ENCODE data around the gene ENTPD6. TPM values are rescaled to one million over a fixed set of nuclear protein-coding genes. Genes with fewer than 3 reads are reported as not detected.

ENTPD6 gene
- total and polyA plus RNA-seq, 5 donors: 102 to 146 (median 129) TPM

DNA sequence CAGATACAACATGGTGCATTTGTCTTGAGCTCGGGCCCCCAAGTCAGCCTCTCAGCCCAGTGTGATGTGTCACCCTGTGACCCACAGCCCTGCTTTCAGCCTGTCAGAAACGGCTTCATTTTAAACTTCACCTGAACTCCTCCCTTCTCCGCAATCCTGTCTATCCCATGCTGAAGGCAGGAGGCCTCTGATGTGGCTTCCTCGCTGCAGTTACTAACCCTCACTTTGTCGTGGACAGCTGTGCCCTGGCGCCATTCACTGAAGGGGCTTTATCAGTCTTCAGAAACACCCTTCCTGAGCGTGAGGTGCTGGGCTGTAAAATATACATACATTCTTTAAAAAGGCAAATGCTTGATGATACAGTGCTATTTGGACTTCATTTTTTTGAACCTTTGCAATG lies 7.9 kb upstream of the ENTPD6 start:
- Histone ChIP-seq H3K27ac (ENCODE audit: low read length) (no peak overlapping the region), H3K27me3 (ENCODE audit: control insufficient read depth, insufficient read depth) (no peaks in the 10 kb centered on the region), H3K9me3 (ENCODE audit: control insufficient read depth, low read length) (no peaks in the 10 kb centered on the region), H3K4me3 (ENCODE audit: low read length) (no peak overlapping the region), H3K4me1 (ENCODE audit: control insufficient read depth, insufficient read depth, low read length) (peaks cover 7% of the 10 kb centered on the region)
- DNase-seq: no peak
- intact Hi-C loops (cut with DNase I): loop anchor here in 1 of 4 donors (10.0 kb wide), 1 partner anchor 217 kb away; the partner anchor contains the start of gene GINS1
- 38% methylated on average over 7 of the region's 7 CpGs for WGBS
- peak in 1 of 2 donors; percentile 50 for ATAC-seq

GRCh38 chr20:25188218-25188617 lies 7.3 kb upstream of the ENTPD6 start:
- Histone ChIP-seq H3K4me1 (ENCODE audit: control insufficient read depth, insufficient read depth, low read length) (peaks cover 7% of the 10 kb centered on the region), H3K27ac (ENCODE audit: low read length) (no peak overlapping the region)
- WGBS: 74% methylated on average over 1 of the region's 1 CpG

GRCh38 chr20:25191051-25191450 lies 4.5 kb upstream of the ENTPD6 start:
- H3K27me3 ChIP-seq (ENCODE audit: control insufficient read depth, insufficient read depth): no peaks in the 10 kb centered on the region
- DNase-seq (peak; percentile 58 to 87 (median 80)), ATAC-seq (peak in 1 of 2 donors; percentile 50)
- H3K27ac ChIP-seq (ENCODE audit: low read length): peak overlapping the region; percentile 91
- 24% methylated on average over 1 of the region's 1 CpG for WGBS
- H3K9me3 ChIP-seq (ENCODE audit: control insufficient read depth, low read length): no peaks in the 10 kb centered on the region
- H3K4me3 ChIP-seq (ENCODE audit: low read length): no peak overlapping the region
- peaks cover 7% of the 10 kb centered on the region for H3K4me1 ChIP-seq (ENCODE audit: control insufficient read depth, insufficient read depth, low read length)
- intact Hi-C loops (cut with DNase I): loop anchor here in 2 of 4 donors (10.0 kb wide), 3 partner anchors 64 to 196 kb away; partner anchors contain the start of gene APMAP (in 1 of the 2)

More at GRCh38 chr20:25188218-25188617, 7.3 kb upstream of the ENTPD6 start:
- intact Hi-C loops (cut with DNase I): loop anchor here in 1 of 4 donors (10.0 kb wide), 1 partner anchor 217 kb away; the partner anchor contains the start of gene GINS1
- Histone ChIP-seq H3K4me3 (ENCODE audit: low read length) (no peak overlapping the region), H3K27me3 (ENCODE audit: control insufficient read depth, insufficient read depth) (no peaks in the 10 kb centered on the region), H3K9me3 (ENCODE audit: control insufficient read depth, low read length) (no peaks in the 10 kb centered on the region)
- ATAC-seq (no peak), DNase-seq (no peak)

DNA sequence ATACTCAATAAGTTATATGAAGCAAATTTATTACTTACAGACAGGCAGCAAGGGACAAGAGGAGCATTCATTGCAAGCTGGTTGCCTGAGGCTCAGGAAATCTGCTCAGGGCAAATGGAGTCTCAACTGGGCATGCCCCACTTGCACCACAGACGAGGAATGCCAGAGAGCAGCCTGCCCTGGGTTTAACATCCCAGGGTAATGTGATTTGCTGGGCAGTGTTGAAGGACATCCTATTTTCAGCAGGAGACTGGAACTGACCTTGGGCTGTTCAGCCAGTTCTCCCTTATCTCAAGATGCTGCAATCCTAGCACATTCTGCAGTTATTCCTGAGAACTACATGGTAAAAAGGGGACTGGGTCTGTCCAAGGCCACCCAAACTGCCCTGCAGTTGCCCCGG lies 3.8 kb upstream of the ENTPD6 start:
- WGBS: 25% methylated on average over 2 of the region's 2 CpGs
- Histone ChIP-seq H3K4me3 (ENCODE audit: low read length) (no peak overlapping the region), H3K27ac (ENCODE audit: low read length) (peak overlapping the region; percentile 95), H3K9me3 (ENCODE audit: control insufficient read depth, low read length) (no peaks in the 10 kb centered on the region), H3K27me3 (ENCODE audit: control insufficient read depth, insufficient read depth) (no peaks in the 10 kb centered on the region), H3K4me1 (ENCODE audit: control insufficient read depth, insufficient read depth, low read length) (peaks cover 7% of the 10 kb centered on the region)
- DNase-seq: peak in 1 of 3 donors; percentile 68
- peak; percentile 25 to 56 for ATAC-seq
- intact Hi-C loops (cut with DNase I): loop anchor here in 2 of 4 donors (10.0 kb wide), 3 partner anchors 63 to 197 kb away; partner anchors contain the start of gene APMAP (in 1 of the 2)

GRCh38 chr20:25193843-25194242 lies 1.7 kb upstream of the ENTPD6 start:
- intact Hi-C loops (cut with DNase I): loop anchor here in 2 of 4 donors (10.0 kb wide), 3 partner anchors 61 to 199 kb away; partner anchors contain the start of gene APMAP (in 1 of the 2)
- ATAC-seq (no peak), DNase-seq (no peak)
- no peaks in the 10 kb centered on the region for H3K9me3 ChIP-seq (ENCODE audit: control insufficient read depth, low read length)
- H3K4me3 ChIP-seq (ENCODE audit: low read length): no peak overlapping the region
- peaks cover 13% of the 10 kb centered on the region for H3K4me1 ChIP-seq (ENCODE audit: control insufficient read depth, insufficient read depth, low read length)
- WGBS: 53% methylated on average over 2 of the region's 2 CpGs
- H3K27me3 ChIP-seq (ENCODE audit: control insufficient read depth, insufficient read depth): no peaks in the 10 kb centered on the region
- no peak overlapping the region for H3K27ac ChIP-seq (ENCODE audit: low read length)

- intact Hi-C loops (cut with DNase I): loop anchor here in 2 of 4 donors (10.0 kb wide), 3 partner anchors 60 to 200 kb away; partner anchors contain the start of gene APMAP (in 1 of the 2)
- Histone ChIP-seq H3K9me3 (ENCODE audit: control insufficient read depth, low read length) (no peaks in the 10 kb centered on the region), H3K27me3 (ENCODE audit: control insufficient read depth, insufficient read depth) (no peaks in the 10 kb centered on the region), H3K4me1 (ENCODE audit: control insufficient read depth, insufficient read depth, low read length) (peaks cover 17% of the 10 kb centered on the region), H3K4me3 (ENCODE audit: low read length) (no peak overlapping the region), H3K27ac (ENCODE audit: low read length) (no peak overlapping the region)
- ATAC-seq: no peak
- peak in 2 of 3 donors; percentile 36 to 67 for DNase-seq
- 90% methylated on average over 18 of the region's 18 CpGs for WGBS
Measured at GRCh38 chr20:25194333-25194972, 1.1 kb upstream of the ENTPD6 start.

DNA sequence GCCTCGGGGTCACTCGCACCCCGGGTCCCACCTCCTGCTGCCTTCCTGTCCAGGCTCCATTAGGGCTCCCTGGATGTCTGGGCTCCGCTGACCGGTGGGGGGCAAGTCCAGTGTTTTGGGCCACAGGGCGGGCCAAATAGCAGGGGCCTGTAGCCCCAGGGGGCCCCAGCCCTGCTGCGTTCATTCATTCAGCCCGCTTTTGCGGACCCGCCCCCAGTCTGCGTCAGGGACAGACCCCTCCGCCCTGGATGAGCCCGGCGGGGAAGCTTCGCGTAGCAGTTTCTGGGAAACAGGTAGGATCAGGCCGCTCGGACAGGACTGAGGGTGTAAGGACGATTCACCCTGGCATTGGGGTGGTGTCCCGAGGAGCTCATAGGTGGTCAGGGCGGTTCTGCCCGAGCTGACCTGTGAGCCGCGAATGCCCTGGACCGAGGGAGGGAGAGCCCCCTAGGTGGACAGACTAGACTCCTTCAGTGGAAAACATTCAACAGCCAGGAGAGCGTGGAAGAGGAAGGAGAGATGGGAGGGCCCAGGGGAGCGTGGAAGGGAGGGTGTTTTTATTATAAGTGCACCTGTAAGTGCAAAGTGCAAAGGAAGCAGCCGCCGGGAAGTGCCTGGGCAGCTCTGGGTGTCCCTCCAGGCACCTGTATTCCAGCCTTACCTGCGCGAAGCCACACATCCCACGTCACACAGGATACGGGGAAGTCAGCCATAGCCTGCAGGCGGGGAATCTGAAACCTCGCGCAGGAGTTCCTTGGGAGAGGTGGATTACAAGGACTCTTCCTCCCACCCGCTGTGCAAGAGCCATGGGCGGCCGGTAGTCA lies 662 bp downstream of the ENTPD6 start:
- Histone ChIP-seq H3K27ac (ENCODE audit: low read length) (peak overlapping the region; percentile 37), H3K4me1 (ENCODE audit: control insufficient read depth, insufficient read depth, low read length) (peaks cover 14% of the 10 kb centered on the region), H3K27me3 (ENCODE audit: control insufficient read depth, insufficient read depth) (no peaks in the 10 kb centered on the region), H3K4me3 (ENCODE audit: low read length) (peak overlapping the region; percentile 78), H3K9me3 (ENCODE audit: control insufficient read depth, low read length) (no peaks in the 10 kb centered on the region)
- peak; percentile 0 to 3 for ATAC-seq
- DNase-seq: peak in 2 of 3 donors; percentile 55 to 80
- WGBS: 6% methylated on average over 39 of the region's 39 CpGs
- intact Hi-C loops (cut with DNase I): loop anchor here in 3 of 4 donors (5.0 to 10.0 kb wide), 4 partner anchors 51 to 201 kb away; partner anchors contain the start of genes PYGB (in 2 of the 3) and APMAP (in 1 of the 3)

GRCh38 chr20:25196786-25197120 lies 1.2 kb downstream of the ENTPD6 start:
- peaks cover 11% of the 10 kb centered on the region for H3K4me1 ChIP-seq (ENCODE audit: control insufficient read depth, insufficient read depth, low read length)

DNA sequence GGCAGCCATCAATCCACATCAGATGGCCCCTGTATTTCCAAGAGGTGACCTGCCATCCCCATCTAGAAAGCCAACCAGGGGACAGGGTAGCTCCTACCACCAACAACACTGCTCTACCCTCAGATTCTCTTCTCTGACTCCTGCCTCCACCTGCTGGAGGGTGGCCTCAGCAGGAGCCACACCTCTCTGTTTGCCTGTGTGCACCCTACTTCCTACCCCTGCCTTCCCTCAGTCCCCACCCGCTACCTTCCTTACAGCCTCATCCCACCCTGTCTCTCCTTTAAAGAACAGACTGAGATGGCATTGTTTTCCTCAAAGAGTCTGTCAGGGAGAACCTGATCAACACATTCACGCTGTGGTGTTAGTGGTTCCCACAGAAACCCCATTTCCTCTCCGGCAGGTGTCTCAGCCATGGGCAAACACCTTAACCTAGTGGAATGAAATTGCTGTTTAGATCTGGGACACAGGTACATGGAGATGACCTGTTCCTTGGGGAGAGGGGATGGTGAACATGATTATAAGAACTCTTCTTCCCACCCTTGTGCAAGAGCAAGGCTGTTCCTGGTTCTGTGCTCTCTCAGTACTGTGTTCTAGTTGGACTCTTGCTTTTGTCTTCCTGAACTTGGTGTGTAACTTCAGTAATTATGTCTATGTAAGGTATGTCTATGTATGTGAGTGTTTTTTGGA lies 1.8 kb downstream of the ENTPD6 start:
- WGBS: 90% methylated on average over 3 of the region's 3 CpGs
- Histone ChIP-seq H3K4me1 (ENCODE audit: control insufficient read depth, insufficient read depth, low read length) (peaks cover 11% of the 10 kb centered on the region), H3K4me3 (ENCODE audit: low read length) (peak overlapping the region; percentile 78), H3K27ac (ENCODE audit: low read length) (peak overlapping the region; percentile 37), H3K9me3 (ENCODE audit: control insufficient read depth, low read length) (no peaks in the 10 kb centered on the region), H3K27me3 (ENCODE audit: control insufficient read depth, insufficient read depth) (no peaks in the 10 kb centered on the region)
- DNase-seq: no peak
- ATAC-seq: no peak
- intact Hi-C loops (cut with DNase I): loop anchor here in 3 of 4 donors (5.0 to 10.0 kb wide), 4 partner anchors 50 to 203 kb away; partner anchors contain the start of genes PYGB (in 2 of the 3) and APMAP (in 1 of the 3)

More at GRCh38 chr20:25196786-25197120, 1.2 kb downstream of the ENTPD6 start:
- H3K4me3 ChIP-seq (ENCODE audit: low read length): peak overlapping the region; percentile 78
- peak overlapping the region; percentile 37 for H3K27ac ChIP-seq (ENCODE audit: low read length)
- no peaks in the 10 kb centered on the region for H3K9me3 ChIP-seq (ENCODE audit: control insufficient read depth, low read length)
- DNase-seq (peak in 1 of 3 donors; percentile 50), ATAC-seq (no peak)
- WGBS: 49% methylated on average over 9 of the region's 9 CpGs
- H3K27me3 ChIP-seq (ENCODE audit: control insufficient read depth, insufficient read depth): no peaks in the 10 kb centered on the region
- intact Hi-C loops (cut with DNase I): loop anchor here in 3 of 4 donors (5.0 to 10.0 kb wide), 4 partner anchors 51 to 202 kb away; partner anchors contain the start of genes PYGB (in 2 of the 3) and APMAP (in 1 of the 3)

DNA sequence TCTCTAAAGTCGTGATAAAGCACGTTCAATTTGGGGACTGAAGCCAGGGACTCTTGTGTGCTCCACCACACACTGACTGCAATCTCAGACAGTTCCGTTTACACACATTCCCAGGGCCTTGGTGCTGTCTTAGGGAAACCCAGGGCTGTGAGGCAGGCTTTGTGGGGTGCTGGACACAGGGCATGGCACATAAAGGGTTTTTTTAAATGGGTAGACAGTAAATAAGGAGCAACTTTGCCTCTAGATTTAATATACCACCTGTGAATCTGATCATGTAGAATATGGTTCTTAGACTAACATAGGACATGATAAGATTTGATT lies 2.3 kb downstream of the ENTPD6 start:
- no peaks in the 10 kb centered on the region for H3K9me3 ChIP-seq (ENCODE audit: control insufficient read depth, low read length)
- peak overlapping the region; percentile 37 for H3K27ac ChIP-seq (ENCODE audit: low read length)
- WGBS: 55% methylated on average over 3 of the region's 3 CpGs
- DNase-seq (peak in 1 of 3 donors; percentile 22), ATAC-seq (no peak)
- H3K4me3 ChIP-seq (ENCODE audit: low read length): no peak overlapping the region
- H3K4me1 ChIP-seq (ENCODE audit: control insufficient read depth, insufficient read depth, low read length): peaks cover 11% of the 10 kb centered on the region
- intact Hi-C loops (cut with DNase I): loop anchor here in 3 of 4 donors (5.0 to 10.0 kb wide), 4 partner anchors 49 to 203 kb away; partner anchors contain the start of genes PYGB (in 2 of the 3) and APMAP (in 1 of the 3)
- no peaks in the 10 kb centered on the region for H3K27me3 ChIP-seq (ENCODE audit: control insufficient read depth, insufficient read depth)
